Pons (tissue), 1 donor: ENCODE results near the gene DES.
"Not testable (repeated sequence)": the region's sequence is repeated elsewhere in the genome, so short reads cannot be mapped to it uniquely, and the experiment has no call there.

Experiments
- DNase-seq: peaks from one replicate; pipeline ENCODE4 v3.0.0-alpha.2; 2016; ENCODE audit warnings: low spot score

The DES gene

GRCh38 chr2:219399716-219400478 lies 18.3 kb upstream of the DES start:
- no peak for DNase-seq

DNA sequence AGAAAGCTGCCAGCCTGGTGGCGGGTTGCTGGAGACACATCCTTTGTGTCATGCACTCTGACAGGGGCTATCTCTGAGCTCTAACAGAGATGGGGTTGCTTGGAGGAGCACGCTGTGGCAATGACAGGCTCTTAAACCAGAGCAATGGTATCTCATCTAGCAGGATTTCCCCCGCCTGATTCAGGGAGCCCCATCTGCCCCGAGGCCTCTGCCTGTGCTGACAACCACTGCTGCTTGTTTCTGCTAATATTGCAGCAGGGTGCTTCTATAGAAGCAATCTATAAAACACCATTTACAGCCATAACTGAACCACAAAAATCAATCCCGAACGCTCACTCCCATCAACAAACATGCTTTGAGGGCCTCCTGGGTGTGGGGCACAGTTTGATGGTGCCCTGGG lies 17.6 kb upstream of the DES start:
- DNase-seq, result no peak

GRCh38 chr2:219401606-219402005 lies 16.6 kb upstream of the DES start:
- DNase-seq, result no peak

- DNase-seq, result peak; percentile 72
Observed at GRCh38 chr2:219402665-219403515, 15.3 kb upstream of the DES start.

DNA sequence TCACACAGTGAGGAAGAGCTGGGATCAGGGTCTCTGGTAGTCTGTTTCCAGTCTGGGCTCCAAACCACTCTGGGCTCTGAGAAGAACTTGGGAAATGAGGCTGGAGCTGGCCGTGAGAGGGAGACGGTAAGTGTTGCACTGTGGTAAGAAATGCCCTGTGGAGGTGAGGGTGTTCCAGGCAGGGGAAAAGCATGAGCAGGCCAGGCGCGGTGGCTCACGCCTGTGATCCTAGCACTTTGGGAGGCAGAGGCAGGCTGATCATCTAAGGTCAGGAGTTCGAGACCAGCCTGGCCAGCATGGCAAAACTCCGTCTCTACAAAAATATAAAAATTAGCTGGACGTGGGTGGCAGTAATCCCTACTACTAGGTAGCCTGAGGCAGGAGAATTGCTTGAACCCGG lies 14.3 kb upstream of the DES start:
- DNase-seq, result no peak

DNA sequence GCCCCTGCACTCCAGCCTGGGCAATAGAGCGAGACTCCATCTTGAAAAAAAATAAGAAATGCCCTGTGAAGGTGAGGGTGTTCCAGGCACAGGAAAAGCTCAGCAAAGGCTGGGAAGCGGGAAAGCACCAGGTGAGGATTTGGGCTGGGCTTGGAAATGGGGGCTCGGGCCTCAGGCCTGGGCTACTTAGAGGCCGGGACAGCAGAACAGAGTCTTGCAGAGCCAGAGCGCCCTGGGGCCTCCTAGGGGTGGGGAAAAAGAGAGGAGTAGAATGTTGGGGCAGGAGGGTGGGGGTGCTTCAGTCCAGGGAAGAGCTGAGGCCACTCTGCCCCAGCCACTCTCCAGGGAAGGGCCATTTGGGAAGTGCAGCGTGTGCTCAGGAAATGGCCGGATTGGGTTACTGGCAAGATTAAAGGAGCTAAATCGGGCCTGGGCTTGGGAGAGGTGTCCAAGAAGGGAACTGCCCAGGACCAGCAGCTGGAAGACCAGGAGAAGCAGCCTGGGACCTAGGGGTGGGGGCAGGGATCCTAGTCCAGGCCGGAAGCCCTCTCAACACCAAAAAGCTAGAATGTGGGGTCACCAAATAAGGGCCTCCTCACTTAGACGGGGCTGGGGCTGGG lies 13.8 kb upstream of the DES start:
- no peak for DNase-seq

DNA sequence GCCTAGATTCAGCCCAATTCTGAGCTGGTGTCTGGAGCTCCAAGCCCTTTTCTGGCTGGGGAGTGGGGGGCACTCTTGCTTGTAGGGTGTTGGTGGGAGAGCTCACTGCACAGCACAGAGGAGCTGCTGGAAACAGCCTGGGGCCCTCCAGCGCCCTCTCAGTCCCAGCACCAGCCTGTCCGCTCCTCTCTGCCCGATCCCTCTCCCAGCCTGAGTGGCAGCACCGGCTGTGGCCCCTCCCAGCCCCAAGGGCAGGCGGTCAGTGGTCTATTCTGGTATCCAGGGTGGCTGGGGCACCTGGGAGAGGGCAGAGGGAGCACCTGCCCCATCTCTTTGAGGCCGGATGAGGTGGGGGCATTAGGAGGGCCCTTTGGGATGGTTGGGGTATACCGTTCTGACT lies 13.2 kb upstream of the DES start:
- no peak for DNase-seq

GRCh38 chr2:219405451-219405850 lies 12.7 kb upstream of the DES start:
- DNase-seq, result no peak

DNA sequence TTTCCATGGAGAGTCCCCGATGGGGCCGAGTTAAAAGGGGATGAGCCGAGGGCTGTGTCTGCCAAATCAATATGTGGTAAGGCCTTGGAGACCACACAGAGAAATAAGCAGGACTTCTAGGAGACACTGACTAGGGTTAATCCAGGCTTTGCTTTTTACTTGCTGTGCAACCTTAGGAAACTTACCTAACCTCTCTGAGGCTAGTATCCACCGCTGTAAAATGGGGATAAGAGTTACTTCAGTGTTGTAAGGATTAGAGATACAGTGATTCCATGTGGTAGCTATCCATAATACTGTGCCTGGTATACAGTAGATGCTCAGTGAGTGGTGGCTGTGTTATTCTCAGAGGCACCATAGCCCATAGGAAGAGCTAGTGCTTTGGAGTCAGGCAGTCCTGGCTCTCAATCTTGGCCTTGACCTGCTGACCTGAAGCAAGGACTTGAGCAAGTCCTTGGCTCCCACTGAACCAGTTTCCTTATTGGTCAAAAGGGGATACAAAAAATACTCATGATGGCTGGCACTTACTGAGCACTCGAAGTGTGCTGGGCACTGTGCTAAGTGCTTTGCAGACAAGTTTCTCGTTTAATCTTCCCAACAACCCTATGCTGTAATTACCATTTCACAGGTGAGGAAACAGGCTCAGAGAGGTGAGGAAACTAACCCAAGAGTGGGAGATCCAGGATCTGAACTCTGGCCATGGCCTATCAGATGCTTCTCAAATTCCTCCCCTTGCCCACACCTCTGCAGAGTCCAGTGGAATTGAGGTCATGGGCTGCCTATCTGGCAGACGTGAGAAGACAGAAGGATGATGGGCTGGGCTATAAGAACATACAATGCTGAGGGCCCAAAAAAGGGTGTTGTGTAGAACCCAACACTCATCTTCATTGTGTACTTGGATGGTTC lies 12.0 kb upstream of the DES start:
- DNase-seq, result no peak

DNA sequence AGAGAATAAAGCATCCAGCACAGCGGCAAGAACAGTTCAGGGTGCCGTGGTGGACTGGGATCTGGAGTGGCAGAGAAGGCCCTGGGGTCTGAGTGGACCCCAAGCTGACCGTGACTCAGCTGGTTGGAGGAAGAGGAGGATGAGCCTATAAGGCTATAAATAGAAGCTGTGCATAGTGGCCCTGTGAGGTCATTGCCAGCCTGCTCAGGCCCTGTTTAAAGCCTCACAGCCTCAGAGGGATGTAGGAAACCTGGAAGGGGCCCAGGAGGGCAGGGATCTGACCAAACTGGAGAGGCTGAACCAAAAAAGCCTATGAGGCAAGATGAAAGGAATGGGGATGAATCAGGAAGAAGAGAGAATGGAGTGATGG lies 11.3 kb upstream of the DES start:
- DNase-seq, result no peak

DNA sequence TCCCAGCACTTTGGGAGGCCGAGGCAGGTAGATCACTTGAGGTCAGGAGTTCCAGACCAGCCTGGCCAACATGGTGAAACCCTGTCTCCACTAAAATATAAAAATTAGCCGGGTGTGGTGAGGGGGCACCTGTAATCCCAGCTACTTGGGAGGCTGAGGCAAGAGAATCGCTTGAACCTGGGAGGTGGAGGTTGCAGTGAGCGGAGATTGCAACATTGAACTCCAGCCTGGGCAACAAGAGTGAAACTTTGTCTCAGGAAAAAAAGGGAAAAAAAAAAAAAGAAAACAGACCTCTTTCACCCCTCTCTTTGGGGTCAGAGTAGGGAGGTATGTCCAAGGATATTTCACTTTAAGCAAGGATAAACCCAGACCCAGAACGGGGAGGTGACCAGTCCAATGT lies 10.8 kb upstream of the DES start:
- not testable (repeated sequence) for DNase-seq

DNA sequence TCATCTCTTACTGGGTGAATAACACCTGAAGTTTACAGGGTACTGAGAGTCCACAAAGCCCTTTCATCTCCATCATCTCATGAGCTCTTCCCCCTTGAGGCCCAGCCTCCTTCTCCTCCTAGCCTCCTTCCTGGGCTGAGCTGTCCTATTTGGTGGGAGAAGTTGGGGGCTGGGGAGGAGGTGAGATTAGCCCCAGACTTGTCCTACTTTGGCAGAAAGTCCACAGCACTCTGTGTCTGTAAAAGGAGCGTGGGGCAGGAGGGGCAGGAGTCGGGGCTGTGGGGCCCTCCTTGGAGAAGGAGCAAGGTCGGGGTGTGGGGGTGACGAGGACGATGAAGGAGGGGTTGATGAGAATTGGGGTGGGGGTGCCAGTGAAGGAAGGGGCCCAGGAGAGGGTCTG lies 10.0 kb upstream of the DES start:
- no peak for DNase-seq

GRCh38 chr2:219408631-219409030 lies 9.5 kb upstream of the DES start:
- no peak for DNase-seq

DNA sequence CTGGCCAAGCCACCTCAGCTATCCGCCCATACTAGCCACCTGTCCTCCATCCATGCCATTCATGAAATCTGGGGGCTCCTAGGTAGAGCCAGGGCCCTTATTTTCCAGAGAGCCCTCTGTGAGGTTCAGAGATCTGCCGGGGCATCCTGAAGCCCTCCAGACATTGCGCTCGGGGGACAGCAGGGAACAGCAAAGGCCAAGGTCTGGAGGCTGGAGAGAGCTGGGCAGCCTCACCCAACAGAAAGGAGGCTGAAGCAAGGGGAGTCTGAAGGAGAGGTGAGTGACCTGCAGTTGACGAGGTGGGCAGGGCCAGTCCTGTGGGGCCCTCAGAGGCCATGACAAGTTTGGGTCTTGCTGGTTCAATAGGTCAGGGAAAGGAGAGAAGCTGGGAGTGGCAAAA lies 8.6 kb upstream of the DES start:
- no peak for DNase-seq

GRCh38 chr2:219410390-219410789 lies 7.8 kb upstream of the DES start:
- DNase-seq, result no peak

DNA sequence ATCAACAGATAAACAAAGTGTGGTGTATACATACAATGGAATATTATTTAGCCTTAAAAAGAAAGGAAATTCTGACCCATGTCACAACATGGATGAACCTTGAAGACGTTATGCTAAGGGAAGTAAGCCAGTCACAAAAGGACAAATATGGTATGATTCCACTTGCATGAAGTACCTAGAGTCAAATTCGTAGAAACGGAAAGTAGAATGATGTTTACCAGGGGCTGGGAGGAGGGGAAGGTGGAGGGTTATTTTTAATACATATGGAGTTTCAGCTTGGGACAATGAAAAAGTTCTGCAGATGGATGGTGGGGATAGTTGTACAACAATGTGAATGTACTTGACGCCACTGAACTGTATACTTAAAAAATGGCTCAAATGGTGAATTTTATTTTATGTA lies 3.3 kb upstream of the DES start:
- no peak for DNase-seq

- no peak for DNase-seq
Observed at GRCh38 chr2:219415580-219416234, 2.5 kb upstream of the DES start.

DNA sequence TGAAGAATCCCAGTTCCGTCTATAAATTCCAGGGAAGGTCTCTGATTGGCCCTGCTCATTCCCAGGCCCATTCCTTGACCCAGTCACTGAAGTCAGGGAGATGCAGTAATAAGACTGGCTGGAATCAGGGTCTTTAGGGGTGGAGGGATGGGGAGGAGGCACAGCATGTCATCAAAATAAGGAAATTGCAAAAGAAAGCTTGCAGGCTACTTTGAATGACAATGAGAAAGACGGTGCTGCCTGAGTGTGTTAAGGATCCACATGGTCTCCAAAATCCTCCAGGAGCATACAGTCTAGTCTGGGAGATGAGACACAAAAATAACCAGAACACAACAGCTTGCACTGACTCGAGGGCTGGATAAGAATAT lies 2.0 kb upstream of the DES start:
- DNase-seq, result no peak

- DNase-seq, result no peak
Observed at GRCh38 chr2:219416938-219417337, 1.2 kb upstream of the DES start.

DNA sequence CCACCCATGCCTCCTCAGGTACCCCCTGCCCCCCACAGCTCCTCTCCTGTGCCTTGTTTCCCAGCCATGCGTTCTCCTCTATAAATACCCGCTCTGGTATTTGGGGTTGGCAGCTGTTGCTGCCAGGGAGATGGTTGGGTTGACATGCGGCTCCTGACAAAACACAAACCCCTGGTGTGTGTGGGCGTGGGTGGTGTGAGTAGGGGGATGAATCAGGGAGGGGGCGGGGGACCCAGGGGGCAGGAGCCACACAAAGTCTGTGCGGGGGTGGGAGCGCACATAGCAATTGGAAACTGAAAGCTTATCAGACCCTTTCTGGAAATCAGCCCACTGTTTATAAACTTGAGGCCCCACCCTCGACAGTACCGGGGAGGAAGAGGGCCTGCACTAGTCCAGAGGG lies 803 bp upstream of the DES start:
- no peak for DNase-seq

DNA sequence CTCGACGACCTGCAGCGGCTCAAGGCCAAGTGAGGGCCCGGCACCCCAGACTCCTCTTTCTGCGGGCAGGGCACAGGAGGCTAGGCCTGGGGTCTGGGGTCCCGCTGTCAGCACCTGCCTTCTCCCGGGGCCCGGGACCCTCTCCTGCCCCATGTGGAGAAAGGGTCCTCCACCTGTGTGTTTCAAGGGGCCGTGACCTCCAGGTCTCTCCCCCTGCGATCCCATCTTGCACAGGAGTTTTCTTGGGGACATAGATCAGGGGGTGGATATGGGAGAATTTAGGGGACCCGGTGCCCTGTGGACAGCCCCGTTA lies 791 bp downstream of the DES start:
- DNase-seq, result no peak
